ENCODE measurements around the gene FBN3.
"Not testable (repeated sequence)": the region's sequence is repeated elsewhere in the genome, so short reads cannot be mapped to it uniquely, and the experiment has no call there.

The FBN3 gene

DNA sequence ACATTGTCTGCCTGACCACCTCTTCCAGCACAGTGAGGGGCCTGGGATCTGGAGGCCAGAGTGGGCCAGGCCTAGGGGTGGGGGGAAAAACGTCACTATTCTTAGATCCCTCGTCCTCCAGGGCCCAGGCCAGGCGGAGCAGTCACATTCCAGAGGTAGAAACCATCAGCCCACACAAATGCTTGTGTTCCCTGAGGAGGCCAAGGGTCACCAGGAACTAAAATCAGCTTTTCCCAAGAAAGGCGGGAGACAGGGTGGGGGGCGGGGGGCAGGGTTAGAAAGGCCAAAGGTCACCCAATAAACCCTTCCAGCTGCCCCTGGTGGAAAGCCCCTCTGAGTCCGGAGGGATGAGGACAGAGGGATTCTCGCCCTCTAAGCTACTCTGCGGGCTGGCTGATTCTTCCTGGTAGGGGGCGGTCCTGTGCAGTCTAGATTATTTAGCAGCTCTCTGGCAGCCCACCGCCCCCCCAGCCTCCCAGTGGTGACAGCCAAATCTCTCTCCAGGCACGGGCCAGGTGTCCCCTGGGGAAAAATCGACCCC, 120.4 kb downstream of the FBN3 start:
- TF ChIP-seq, protein P1, sequence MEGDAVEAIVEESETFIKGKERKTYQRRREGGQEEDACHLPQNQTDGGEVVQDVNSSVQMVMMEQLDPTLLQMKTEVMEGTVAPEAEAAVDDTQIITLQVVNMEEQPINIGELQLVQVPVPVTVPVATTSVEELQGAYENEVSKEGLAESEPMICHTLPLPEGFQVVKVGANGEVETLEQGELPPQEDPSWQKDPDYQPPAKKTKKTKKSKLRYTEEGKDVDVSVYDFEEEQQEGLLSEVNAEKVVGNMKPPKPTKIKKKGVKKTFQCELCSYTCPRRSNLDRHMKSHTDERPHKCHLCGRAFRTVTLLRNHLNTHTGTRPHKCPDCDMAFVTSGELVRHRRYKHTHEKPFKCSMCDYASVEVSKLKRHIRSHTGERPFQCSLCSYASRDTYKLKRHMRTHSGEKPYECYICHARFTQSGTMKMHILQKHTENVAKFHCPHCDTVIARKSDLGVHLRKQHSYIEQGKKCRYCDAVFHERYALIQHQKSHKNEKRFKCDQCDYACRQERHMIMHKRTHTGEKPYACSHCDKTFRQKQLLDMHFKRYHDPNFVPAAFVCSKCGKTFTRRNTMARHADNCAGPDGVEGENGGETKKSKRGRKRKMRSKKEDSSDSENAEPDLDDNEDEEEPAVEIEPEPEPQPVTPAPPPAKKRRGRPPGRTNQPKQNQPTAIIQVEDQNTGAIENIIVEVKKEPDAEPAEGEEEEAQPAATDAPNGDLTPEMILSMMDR (IDR thresholded peaks at IDR 0.05; ENCODE audit: low read depth, low read length): no peak
- no peak for DNase-seq (ENCODE audit: extremely low read depth, low read depth)

DNA sequence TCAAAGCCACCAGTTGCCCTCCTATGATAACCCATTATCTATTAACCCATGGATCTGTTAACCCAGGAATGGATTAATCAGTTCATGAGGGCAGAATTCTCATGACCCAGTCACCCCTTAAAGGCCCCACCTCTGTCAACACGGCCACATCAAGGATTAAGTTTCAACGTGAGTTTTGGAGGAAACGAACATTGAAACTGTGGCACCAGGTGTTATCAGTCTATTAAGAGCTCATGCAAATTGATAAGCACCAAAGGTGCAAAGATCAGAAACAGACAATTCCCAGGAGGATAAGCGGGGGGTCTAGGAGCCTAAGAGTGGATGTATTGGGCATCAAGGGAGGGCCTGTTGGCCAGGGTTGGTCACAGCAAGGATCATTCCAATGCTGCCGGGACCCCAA, 124.1 kb downstream of the FBN3 start:
- TF ChIP-seq, protein P1 (IDR thresholded peaks at IDR 0.05; ENCODE audit: low read depth, low read length): no peak

DNA sequence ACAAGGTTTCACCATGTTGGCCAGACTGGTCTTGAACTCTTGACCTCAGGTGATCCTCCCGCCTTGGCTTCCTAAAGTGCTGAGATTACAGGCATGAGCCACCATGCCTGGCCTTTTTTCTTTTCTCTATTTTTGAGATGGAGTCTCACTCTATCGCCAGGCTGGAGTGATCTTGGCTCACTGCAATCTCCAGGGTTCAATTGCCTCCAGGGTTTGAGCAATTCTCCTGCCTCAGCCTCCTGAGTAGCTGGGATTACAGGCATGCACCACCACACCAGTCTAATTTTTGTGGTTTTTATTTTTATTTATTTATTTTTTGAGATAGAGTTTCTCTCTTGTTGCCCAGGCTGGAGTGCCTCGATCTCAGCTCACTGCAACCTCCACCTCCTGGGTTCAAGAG, 125.1 kb downstream of the FBN3 start:
- not testable (repeated sequence) for DNase-seq (ENCODE audit: extremely low read depth, low read depth)

More for the DNA sequence above, 124.1 kb downstream of the FBN3 start:
- no peak for DNase-seq (ENCODE audit: extremely low read depth, low read depth)

DNA sequence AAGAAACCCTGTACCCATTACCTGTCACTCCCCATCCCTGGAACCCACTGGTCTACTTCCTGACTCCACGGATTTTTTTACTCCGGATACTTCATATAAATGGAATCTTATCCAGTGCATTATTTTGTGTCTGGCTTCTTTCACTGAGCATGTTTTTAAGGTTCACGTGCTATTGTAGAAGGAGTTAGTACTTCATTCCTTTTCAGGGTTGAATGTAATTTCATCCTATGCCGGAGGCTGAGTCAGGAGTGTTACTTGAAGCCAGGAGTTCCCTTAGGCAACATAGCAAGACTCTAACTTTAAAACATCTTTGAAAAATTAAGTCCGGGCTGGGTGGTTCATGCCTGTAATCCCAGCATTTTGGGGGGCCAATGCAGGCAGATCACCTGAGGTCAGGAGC, 126.0 kb downstream of the FBN3 start:
- DNase-seq (ENCODE audit: extremely low read depth, low read depth): no peak
- TF ChIP-seq, protein P1 (IDR thresholded peaks at IDR 0.05; ENCODE audit: low read depth, low read length): no peak

DNA sequence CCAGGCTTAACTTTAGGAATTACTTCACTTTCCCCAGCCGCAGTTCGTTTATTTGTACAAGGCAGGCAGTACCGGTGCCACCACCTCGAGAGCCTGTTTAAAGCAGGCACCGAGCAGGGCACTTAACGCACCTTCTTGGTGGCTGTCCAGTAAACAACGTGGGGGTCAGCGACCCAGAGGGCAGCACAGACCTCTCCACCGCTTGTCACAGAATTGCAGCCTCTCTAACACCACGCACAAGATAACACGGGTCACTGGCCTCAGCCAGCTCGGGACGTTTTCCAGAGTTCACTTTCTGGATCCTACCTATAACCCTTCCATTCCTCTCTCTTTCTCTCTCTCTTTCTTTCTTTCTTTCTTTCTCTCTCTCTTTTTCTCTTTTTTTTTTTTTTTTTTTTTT, 127.1 kb downstream of the FBN3 start:
- TF ChIP-seq, protein P1 (IDR thresholded peaks at IDR 0.05; ENCODE audit: low read depth, low read length): no peak

DNA sequence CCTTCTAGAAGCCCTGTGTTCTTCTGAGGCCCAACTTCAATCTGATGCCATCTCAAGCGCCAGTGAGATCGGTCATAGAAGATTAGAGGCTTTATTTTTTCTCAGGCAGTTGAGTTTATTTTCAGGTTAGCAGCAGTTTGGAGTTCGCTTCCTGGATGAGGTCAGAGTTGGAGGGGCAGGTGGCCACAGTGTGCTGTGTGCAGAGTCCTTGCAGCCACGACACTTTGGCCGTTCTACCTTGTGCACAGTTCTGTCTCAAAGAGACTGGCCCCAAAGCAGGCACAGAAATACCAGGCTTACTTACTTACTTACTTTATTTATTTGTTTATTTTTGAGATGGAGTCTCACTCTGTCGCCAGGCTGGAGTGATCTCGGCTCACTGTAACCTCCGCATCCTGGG, 128.0 kb downstream of the FBN3 start:
- TF ChIP-seq, protein P1 (IDR thresholded peaks at IDR 0.05; ENCODE audit: low read depth, low read length): no peak

More for the DNA sequence above, 127.1 kb downstream of the FBN3 start:
- DNase-seq (ENCODE audit: extremely low read depth, low read depth): no peak

DNA sequence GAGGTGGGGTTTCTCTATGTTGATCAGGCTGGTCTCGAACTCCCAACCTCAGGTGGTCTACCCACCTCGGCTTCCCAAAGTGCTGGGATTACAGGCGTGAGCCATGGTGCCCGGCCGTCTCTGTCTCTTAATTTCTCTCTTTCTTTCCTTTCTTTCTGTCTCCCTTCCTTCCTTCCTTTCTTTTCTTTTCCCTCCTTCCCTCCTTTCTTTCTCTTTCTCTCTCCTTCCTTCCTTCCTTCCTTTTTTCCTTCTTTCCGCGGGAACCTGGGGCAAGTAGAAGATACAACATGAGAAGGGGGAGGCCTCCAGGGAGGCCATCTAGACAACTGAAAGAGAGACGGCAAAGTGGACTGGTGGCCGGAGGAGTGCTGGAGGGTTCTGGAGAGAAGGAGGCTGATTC, 128.7 kb downstream of the FBN3 start:
- TF ChIP-seq, protein P1 (IDR thresholded peaks at IDR 0.05; ENCODE audit: low read depth, low read length): no peak
- DNase-seq (ENCODE audit: extremely low read depth, low read depth): no peak

More for the DNA sequence above, 128.0 kb downstream of the FBN3 start:
- DNase-seq (ENCODE audit: extremely low read depth, low read depth): no peak

DNA sequence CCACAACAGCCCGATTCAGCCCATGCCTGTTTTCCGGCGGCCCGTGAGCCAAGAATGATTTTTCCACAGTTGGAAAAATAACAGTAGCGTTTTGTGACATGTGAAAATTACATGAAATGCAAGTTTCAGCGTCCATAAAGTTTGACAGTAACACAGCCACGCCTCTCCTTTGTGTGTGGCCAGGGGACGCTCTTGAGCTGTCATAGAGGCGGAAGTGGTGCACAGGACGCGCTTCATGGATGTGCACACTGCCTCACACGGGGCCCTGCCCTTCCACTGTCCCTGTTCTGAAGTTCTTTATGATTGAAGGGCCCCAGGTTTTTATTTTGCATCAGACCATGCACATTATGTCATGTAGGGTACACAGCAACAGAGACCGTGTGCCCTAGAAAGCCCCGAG, 131.6 kb downstream of the FBN3 start:
- no peak for DNase-seq (ENCODE audit: extremely low read depth, low read depth)
- TF ChIP-seq, protein P1 (IDR thresholded peaks at IDR 0.05; ENCODE audit: low read depth, low read length): no peak

Data from AG09319 (cell line).